Large intestine (tissue), 12 donors: ENCODE results near the gene GPR107. TPM values are rescaled to one million over a fixed set of nuclear protein-coding genes. Genes with fewer than 3 reads are reported as not detected.
"Not testable (repeated sequence)": the region's sequence is repeated elsewhere in the genome, so short reads cannot be mapped to it uniquely, and the experiment has no call there.

Experiments
- DNase-seq, 2 donors: peaks; one replicate each; pipeline versions ENCODE4 v3.0.0 to v3.0.0-alpha.2; 2013
- H3K27ac ChIP-seq: one replicate; pipeline ENCODE4 v1.5.1; 2013; ENCODE audit warnings: low read length
- H3K27me3 ChIP-seq: 2 replicates; pipeline ENCODE4 v1.6.1; 2013; ENCODE audit warnings: low read length; ENCODE audit not compliant: control insufficient read depth, insufficient read depth
- H3K36me3 ChIP-seq: 2 replicates; pipeline ENCODE4 v1.6.1; 2013; ENCODE audit warnings: low read length; ENCODE audit not compliant: control insufficient read depth, insufficient read depth
- H3K4me1 ChIP-seq: one replicate; pipeline ENCODE4 v1.6.1; 2013; ENCODE audit warnings: low read length; ENCODE audit not compliant: control insufficient read depth, insufficient read depth
- H3K4me3 ChIP-seq: one replicate; pipeline ENCODE4 v1.5.1; 2013; ENCODE audit warnings: low read length
- H3K9me3 ChIP-seq: one replicate; pipeline ENCODE4 v1.6.1; 2013; ENCODE audit warnings: mild to moderate bottlenecking, low read depth, low read length, moderate library complexity; ENCODE audit not compliant: control insufficient read depth
- WGBS: methylation state at CpG from one replicate; pipeline ENCODE4 v1.1.5; 2013; ENCODE audit warnings: low lambda C conversion rate; ENCODE audit not compliant: insufficient coverage; 5-methylcytosine and 5-hydroxymethylcytosine counted together
- long read RNA-seq, 11 donors: transcript quantifications; one replicate each; lab custom pipeline, GENCODE V29; 2026
- polyA plus RNA-seq: library from polyadenylated mRNA; unstranded; fragments of 120-200 nt; gene quantifications from one replicate; pipeline ENCODE4 v1.2.1, GENCODE V29; 2013

GPR107 gene
- polyA plus RNA-seq, result 32.3 TPM
- long read RNA-seq, donor 1, partial matches to known transcripts, result 10 of 10 reads
- long read RNA-seq, donor 1, other reads (novel, unspliced or antisense), result 0 of 10 reads
- long read RNA-seq, donor 2, full-length matches to known transcripts, result 3 of 9 reads
- long read RNA-seq, donor 2, partial matches to known transcripts, result 6 of 9 reads
- long read RNA-seq, donor 2, other reads (novel, unspliced or antisense), result 0 of 9 reads
- long read RNA-seq, donor 3, result 0 reads
- long read RNA-seq, donor 4, result 0 reads
- long read RNA-seq, donor 5, full-length matches to known transcripts, result 2 of 2 reads
- long read RNA-seq, donor 5, partial matches to known transcripts, result 0 of 2 reads
- long read RNA-seq, donor 5, other reads (novel, unspliced or antisense), result 0 of 2 reads
- long read RNA-seq, donor 6, full-length matches to known transcripts, result 3 of 3 reads
- long read RNA-seq, donor 6, partial matches to known transcripts, result 0 of 3 reads
- long read RNA-seq, donor 6, other reads (novel, unspliced or antisense), result 0 of 3 reads
- long read RNA-seq, donor 7, result 0 reads
- long read RNA-seq, donor 8, full-length matches to known transcripts, result 3 of 3 reads
- long read RNA-seq, donor 8, partial matches to known transcripts, result 0 of 3 reads
- long read RNA-seq, donor 8, other reads (novel, unspliced or antisense), result 0 of 3 reads
- long read RNA-seq, donor 9, partial matches to known transcripts, result 10 of 10 reads
- long read RNA-seq, donor 9, other reads (novel, unspliced or antisense), result 0 of 10 reads
- long read RNA-seq, donor 10, full-length matches to known transcripts, result 3 of 10 reads
- long read RNA-seq, donor 10, partial matches to known transcripts, result 7 of 10 reads
- long read RNA-seq, donor 10, other reads (novel, unspliced or antisense), result 0 of 10 reads
- long read RNA-seq, donor 11, full-length matches to known transcripts, result 1 of 1 reads
- long read RNA-seq, donor 11, partial matches to known transcripts, result 0 of 1 reads
- long read RNA-seq, donor 11, other reads (novel, unspliced or antisense), result 0 of 1 reads

DNA sequence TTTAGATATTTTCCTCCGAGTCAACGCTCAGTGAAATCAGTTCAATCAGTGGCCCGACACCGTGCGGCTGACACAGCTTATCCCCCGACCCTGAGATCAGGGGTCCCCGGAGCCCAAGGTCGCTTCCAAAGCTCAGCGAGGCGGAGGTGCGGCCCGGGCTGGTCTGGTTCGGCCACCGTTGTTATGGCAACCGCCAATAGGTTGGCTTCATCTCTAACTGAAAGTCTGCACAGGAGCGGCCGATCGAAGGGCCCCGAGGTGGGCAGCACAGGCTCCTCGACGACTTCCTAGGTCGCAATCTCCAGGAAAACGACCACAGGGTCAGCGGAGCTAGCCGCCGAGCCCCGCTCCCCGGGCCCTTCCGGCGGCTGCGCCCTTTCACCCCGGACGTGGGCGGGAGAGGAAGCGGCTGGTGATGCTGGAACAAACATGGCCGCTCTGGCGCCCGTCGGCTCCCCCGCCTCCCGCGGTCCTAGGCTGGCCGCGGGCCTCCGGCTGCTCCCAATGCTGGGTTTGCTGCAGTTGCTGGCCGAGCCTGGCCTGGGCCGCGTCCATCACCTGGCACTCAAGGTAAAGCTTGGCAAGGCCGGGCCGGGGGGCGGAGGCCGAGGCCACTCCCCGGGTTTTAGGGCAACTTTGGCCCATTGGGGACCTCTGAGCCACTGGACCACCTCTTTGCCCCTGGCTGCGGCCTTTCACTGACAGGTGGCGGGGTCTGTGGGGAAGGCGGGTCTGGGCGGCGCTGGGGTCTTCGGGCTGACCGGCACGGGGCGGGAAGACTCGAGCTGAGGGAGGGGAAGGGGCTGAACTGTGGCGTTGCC lies at the start of gene GPR107:
Gene GPR107, plus strand, starts transcription at position 403 of the 821 bp plus-strand sequence. Its CDS starts 27 bp downstream, at position 430.
- WGBS, result no CpG with 5 or more reads among the region's 64 CpGs
- Histone ChIP-seq H3K36me3 (no peaks in the 10 kb centered on the region), H3K9me3 (no peaks in the 10 kb centered on the region), H3K4me1 (peaks cover 4% of the 10 kb centered on the region), H3K27ac (peak within 1 kb of the TSS; percentile 70), H3K4me3 (peak within 1 kb of the TSS; percentile 97), H3K27me3 (no peaks in the 10 kb centered on the region)
- peak; percentile 55 to 82 for DNase-seq

DNA sequence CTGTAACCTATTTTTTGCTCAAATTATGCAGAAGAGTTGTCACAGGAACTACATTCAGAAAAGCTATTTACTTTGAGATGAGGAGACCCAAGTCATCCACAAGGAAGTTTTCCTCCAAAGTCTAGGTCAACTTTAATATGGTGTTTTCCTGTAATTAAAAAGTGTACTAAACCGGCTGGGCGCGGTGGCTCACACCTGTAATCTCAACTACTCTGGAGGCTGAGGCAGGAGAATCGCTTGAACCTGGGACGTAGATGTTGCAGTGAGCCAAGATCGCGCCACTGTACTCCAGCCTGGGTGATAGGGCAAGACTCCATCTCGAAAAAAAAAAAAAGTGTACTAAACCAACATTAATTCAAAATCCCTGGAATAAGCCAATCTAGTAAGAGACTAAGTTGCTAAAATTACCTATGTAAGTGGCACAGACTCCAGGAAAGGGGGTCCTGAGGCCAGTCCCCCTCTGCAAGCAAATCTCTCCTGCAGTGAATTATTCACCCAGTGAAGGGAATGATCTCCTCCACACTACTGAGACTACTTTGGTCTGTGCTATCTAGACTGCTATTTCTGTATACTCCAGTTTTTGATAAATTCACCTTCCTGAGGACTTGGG lies 49.7 kb upstream of the GPR107 start:
- no peak overlapping the region for H3K27ac ChIP-seq
- H3K36me3 ChIP-seq, result no peaks in the 10 kb centered on the region
- H3K4me3 ChIP-seq, result no peak overlapping the region
- DNase-seq, result no peak
- WGBS, result no CpG with 5 or more reads among the region's 8 CpGs
- no peaks in the 10 kb centered on the region for H3K4me1 ChIP-seq
- H3K27me3 ChIP-seq, result no peaks in the 10 kb centered on the region
- H3K9me3 ChIP-seq, result no peaks in the 10 kb centered on the region

DNA sequence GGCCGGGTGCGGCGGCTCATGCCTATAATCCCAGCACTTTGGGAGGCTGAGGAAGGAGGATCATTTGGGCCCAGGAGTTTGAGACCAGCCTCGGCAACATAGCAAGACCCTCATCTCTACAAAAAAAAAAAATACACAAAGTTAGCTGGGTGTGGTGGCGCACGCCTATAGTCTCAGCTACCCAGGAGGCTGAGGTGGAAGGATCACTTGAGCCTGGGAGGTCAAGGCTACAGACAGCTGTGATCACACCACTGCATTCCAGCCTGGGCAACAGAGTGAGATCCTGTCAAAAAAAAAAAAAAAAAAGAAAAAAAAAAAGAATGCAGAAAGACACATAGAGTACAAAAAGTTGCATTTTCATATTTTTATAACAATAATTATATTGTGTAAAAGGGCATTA lies 46.8 kb upstream of the GPR107 start:
- H3K9me3 ChIP-seq, H3K27ac ChIP-seq, H3K27me3 ChIP-seq, H3K4me3 ChIP-seq, DNase-seq, H3K4me1 ChIP-seq, H3K36me3 ChIP-seq: not testable (repeated sequence)
- WGBS, result no CpG with 5 or more reads among the region's 6 CpGs

DNA sequence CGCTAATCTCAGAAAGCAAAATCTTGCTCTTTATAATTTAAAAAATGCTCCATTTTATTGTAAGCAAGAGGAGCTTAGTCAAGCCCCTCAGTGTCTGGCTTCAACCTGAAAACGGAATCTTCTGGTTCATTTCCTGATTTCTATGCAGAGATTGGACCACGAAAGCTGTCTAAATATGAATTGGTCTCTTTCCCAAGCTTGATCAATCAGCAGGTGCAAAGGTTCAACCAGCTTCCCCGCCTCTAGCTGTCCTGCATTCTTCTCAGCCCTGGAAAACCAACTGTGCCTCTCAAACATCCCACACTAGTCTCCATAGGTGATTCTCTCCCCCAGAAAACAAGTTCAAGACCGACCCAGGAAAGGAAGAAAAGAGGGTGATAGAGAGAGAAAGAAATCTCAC lies 45.2 kb upstream of the GPR107 start:
- 80% methylated on average over 3 of the region's 5 CpGs for WGBS
- no peaks in the 10 kb centered on the region for H3K9me3 ChIP-seq
- no peak overlapping the region for H3K27ac ChIP-seq

DNA sequence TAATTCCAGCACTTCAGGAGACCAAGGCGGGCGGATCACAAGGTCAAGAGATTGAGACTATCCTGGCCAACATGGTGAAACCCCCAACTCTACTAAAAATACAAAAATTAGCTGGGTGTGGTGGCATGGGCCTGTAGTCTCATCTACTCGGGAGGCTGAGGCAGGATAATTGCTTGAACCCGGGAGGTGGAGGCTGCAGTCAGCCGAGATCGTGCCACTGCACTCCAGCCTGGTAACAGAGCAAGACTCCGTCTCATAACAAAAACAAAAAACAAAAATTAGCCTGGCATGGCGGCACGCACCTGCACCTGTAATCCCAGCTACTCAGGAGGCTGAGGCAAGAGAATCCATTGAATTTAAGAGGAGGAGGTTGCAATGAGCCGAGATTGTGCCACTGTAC lies 44.2 kb upstream of the GPR107 start:
- not testable (repeated sequence) for H3K9me3 ChIP-seq, DNase-seq, H3K36me3 ChIP-seq, H3K27ac ChIP-seq, H3K4me1 ChIP-seq, H3K4me3 ChIP-seq, H3K27me3 ChIP-seq
- WGBS, result no CpG with 5 or more reads among the region's 10 CpGs

More for the DNA sequence above, 45.2 kb upstream of the GPR107 start:
- Histone ChIP-seq H3K4me1 (no peaks in the 10 kb centered on the region), H3K36me3 (no peaks in the 10 kb centered on the region), H3K27me3 (no peaks in the 10 kb centered on the region), H3K4me3 (no peak overlapping the region)
- DNase-seq, result no peak

GRCh38 chr9:130010151-130010988 lies 43.3 kb upstream of the GPR107 start:
- no peak for DNase-seq
- no CpG with 5 or more reads among the region's 5 CpGs for WGBS
- no peaks in the 10 kb centered on the region for H3K27me3 ChIP-seq
- no peaks in the 10 kb centered on the region for H3K9me3 ChIP-seq
- no peak overlapping the region for H3K27ac ChIP-seq
- H3K4me1 ChIP-seq, result no peaks in the 10 kb centered on the region
- H3K4me3 ChIP-seq, result no peak overlapping the region
- no peaks in the 10 kb centered on the region for H3K36me3 ChIP-seq

DNA sequence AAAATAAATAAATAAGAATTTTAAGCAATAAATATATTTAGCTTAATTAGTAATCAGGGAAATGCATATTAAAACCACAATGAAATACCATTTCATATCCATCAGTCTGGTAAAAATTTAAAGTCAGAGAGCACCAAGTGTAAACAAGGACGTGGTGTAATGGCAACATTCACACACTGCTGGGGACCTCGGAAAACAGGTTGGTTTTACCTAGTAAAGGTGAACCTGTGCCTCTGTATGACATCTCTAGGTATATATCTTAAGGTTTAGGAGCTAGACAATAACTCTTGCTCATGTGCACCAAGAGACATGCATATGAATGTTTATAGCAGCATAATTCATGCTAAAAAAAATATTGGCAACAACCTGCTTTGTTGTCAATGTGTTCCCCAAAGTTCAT lies 40.4 kb upstream of the GPR107 start:
- no CpG with 5 or more reads among the region's 2 CpGs for WGBS
- Histone ChIP-seq H3K4me3 (no peak overlapping the region), H3K4me1 (no peaks in the 10 kb centered on the region)

DNA sequence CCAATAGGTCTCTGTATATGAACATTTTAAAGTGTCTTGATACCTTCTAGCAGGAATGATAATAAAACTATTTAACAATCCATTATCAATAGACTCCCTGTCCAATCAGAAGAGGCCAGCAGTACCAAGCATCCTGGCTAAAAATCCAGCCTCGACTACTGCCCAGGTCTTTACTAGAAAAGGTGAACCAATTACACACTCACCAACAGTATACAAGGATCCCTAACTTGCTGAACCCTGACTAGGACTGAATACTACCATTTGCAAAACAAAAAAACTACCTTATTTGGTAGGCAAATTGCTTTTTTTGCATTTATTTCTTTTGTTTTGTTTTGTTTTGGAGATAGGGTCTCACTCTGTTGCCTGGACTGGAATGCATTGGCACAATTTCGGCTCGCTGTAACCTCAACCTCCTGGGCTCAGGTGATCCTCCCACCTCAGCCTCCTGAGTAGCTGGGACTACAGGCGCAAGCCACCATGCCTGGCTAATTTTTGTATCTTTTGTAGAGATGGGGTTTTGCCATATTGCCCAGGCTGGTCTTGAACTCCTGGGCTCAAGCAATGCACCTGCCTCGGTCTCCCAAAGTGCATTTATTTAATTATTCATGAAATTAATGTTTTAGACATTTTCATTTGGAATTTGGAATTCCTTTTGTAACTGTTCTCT lies 38.2 kb upstream of the GPR107 start:
- Histone ChIP-seq H3K27ac (no peak overlapping the region), H3K27me3 (no peaks in the 10 kb centered on the region), H3K9me3 (peaks cover 4% of the 10 kb centered on the region), H3K4me3 (no peak overlapping the region), H3K36me3 (no peaks in the 10 kb centered on the region), H3K4me1 (no peaks in the 10 kb centered on the region)
- no peak for DNase-seq
- no CpG with 5 or more reads among the region's 5 CpGs for WGBS

More for the DNA sequence above, 40.4 kb upstream of the GPR107 start:
- H3K36me3 ChIP-seq, result no peaks in the 10 kb centered on the region
- peaks cover 4% of the 10 kb centered on the region for H3K9me3 ChIP-seq
- no peak overlapping the region for H3K27ac ChIP-seq
- DNase-seq, result no peak
- no peaks in the 10 kb centered on the region for H3K27me3 ChIP-seq

DNA sequence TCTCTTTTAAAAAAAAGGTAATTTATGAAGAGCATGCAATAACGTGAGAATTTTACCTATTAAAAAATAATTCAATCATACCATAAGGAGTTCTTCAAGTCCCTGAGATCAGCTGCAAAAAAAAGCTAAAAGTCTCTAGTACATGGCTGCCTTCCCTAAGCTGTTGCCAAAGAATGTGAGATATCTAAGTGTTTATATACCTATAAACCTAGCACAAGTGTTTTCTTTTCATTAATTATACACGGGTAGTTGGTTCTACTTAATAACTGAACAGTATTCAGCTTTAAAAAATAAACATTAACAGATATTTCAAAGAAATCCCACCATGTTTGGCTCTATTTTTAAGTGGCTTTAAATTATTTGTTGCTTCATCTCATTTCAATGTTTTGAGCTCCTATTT lies 36.6 kb upstream of the GPR107 start:
- H3K4me3 ChIP-seq, result no peak overlapping the region
- no peak for DNase-seq
- peak overlapping the region; percentile 27 for H3K27ac ChIP-seq
- no peaks in the 10 kb centered on the region for H3K27me3 ChIP-seq
- peaks cover 4% of the 10 kb centered on the region for H3K9me3 ChIP-seq
- no peaks in the 10 kb centered on the region for H3K36me3 ChIP-seq
- no peaks in the 10 kb centered on the region for H3K4me1 ChIP-seq
- 80% methylated on average over 1 of the region's 2 CpGs for WGBS
